WTC11 (cell line): ENCODE measurements around the gene MAST4. TPM values are rescaled to one million over a fixed set of nuclear protein-coding genes. Genes with fewer than 3 reads are reported as not detected.

ENCODE experiments used
- ATAC-seq: fragments of 200-7000 bp; cut with Tn5 transposase; 2 replicates; pipeline ENCODE4 v1.10.0; 2021; ENCODE audit warnings: mild to moderate bottlenecking, moderate library complexity
- CTCF ChIA-PET: fragments of 300-600 bp; sonication (Branson Sonifier 250); formaldehyde crosslinking; loops from one replicate; lab custom pipeline; 2021; ENCODE audit warnings: antibody characterized with exemption; lab: Charles Lee
- POLR2A ChIA-PET: fragments of 350-600 bp; sonication (Branson Sonifier 250); formaldehyde crosslinking; loops from one replicate; lab custom pipeline; 2021; ENCODE audit warnings: antibody characterized with exemption; lab: Charles Lee
- DNase-seq: peaks from one replicate; pipeline ENCODE4 v3.0.0; 2021; ENCODE audit warnings: low spot score
- H3K27ac Mint-ChIP-seq: 2 replicates; pipeline ENCODE4 v1.8.0; 2021; ENCODE audit warnings: mixed read lengths
- H3K27me3 Mint-ChIP-seq: 2 replicates; pipeline ENCODE4 v1.8.0; 2021; ENCODE audit warnings: low read depth, mild to moderate bottlenecking, moderate library complexity, mixed read lengths
- H3K36me3 Mint-ChIP-seq: 2 replicates; pipeline ENCODE4 v1.8.0; 2021; ENCODE audit warnings: mixed read lengths
- H3K4me1 Mint-ChIP-seq: 2 replicates; pipeline ENCODE4 v1.8.0; 2022; ENCODE audit warnings: mixed read lengths
- H3K4me3 Mint-ChIP-seq: 2 replicates; pipeline ENCODE4 v1.8.0; 2021; ENCODE audit warnings: mild to moderate bottlenecking, moderate library complexity, mixed read lengths
- H3K9me3 Mint-ChIP-seq: 2 replicates; pipeline ENCODE4 v1.8.0; 2021; ENCODE audit warnings: mixed read lengths
- CTCF ChIP-seq: fragments of 200-600 bp; IDR thresholded peaks from 2 replicates; pipeline ENCODE4 v1.8.0; 2022; ENCODE audit warnings: antibody characterized with exemption
- FOXK1 ChIP-seq: sonication (generic); formaldehyde crosslinking; IDR thresholded peaks from 2 replicates; pipeline ENCODE4 v1.8.0; 2022; ENCODE audit warnings: mild to moderate bottlenecking, moderate library complexity, missing genetic modification reagents
- GTF2I ChIP-seq: fragments of 250-450 bp; sonication (Bioruptor Pico); conservative IDR thresholded peaks from 2 replicates; pipeline ENCODE4 v1.4.0; 2021; ENCODE audit warnings: mild to moderate bottlenecking
- HMGXB4 ChIP-seq: sonication (generic); formaldehyde crosslinking; IDR thresholded peaks from 2 replicates; pipeline ENCODE4 v1.8.1; 2023; ENCODE audit warnings: mild to moderate bottlenecking, moderate library complexity, missing genetic modification reagents
- IRF1 ChIP-seq: sonication (generic); formaldehyde crosslinking; IDR thresholded peaks from 2 replicates; pipeline ENCODE4 v1.8.0; 2023; ENCODE audit warnings: missing genetic modification reagents
- JAZF1 ChIP-seq: fragments of 250-450 bp; sonication (Bioruptor Pico); IDR thresholded peaks from 2 replicates; pipeline ENCODE4 v1.9.0; 2021; ENCODE audit warnings: moderate library complexity, mild to moderate bottlenecking, inconsistent platforms
- MLX ChIP-seq: sonication (generic); formaldehyde crosslinking; IDR thresholded peaks from 2 replicates; pipeline ENCODE4 v1.8.1; 2023; ENCODE audit warnings: mild to moderate bottlenecking, missing genetic modification reagents, moderate library complexity
- MYBL2 ChIP-seq: sonication (generic); formaldehyde crosslinking; IDR thresholded peaks from 2 replicates; pipeline ENCODE4 v1.8.1; 2023; ENCODE audit warnings: mild to moderate bottlenecking, moderate library complexity, missing genetic modification reagents
- NFYB ChIP-seq: sonication (generic); formaldehyde crosslinking; conservative IDR thresholded peaks from 2 replicates; pipeline ENCODE4 v1.8.0; 2022; ENCODE audit warnings: low read depth, missing genetic modification reagents
- RELA ChIP-seq: sonication (generic); formaldehyde crosslinking; IDR thresholded peaks from 2 replicates; pipeline ENCODE4 v1.8.1; 2022; ENCODE audit warnings: missing genetic modification reagents, mild to moderate bottlenecking, borderline replicate concordance
- RORB ChIP-seq: fragments of 250-450 bp; sonication (Bioruptor Pico); IDR thresholded peaks from 2 replicates; pipeline ENCODE4 v1.9.0; 2021; ENCODE audit warnings: mild to moderate bottlenecking
- SMAD4 ChIP-seq: sonication (generic); formaldehyde crosslinking; IDR thresholded peaks from 2 replicates; pipeline ENCODE4 v1.8.0; 2022; ENCODE audit warnings: mild to moderate bottlenecking, missing genetic modification reagents
- SP1 ChIP-seq: sonication (generic); formaldehyde crosslinking; conservative IDR thresholded peaks from 2 replicates; pipeline ENCODE4 v1.8.1; 2022; ENCODE audit warnings: missing genetic modification reagents
- STAT6 ChIP-seq: sonication (generic); formaldehyde crosslinking; conservative IDR thresholded peaks from 2 replicates; pipeline ENCODE4 v1.8.1; 2023; ENCODE audit warnings: mild to moderate bottlenecking, low read depth, missing genetic modification reagents, moderate library complexity
- ZBTB21 ChIP-seq: sonication (generic); formaldehyde crosslinking; IDR thresholded peaks from 2 replicates; pipeline ENCODE4 v1.8.1; 2023; ENCODE audit warnings: mild to moderate bottlenecking, missing genetic modification reagents, borderline replicate concordance
- ZNF232 ChIP-seq: sonication (generic); formaldehyde crosslinking; IDR thresholded peaks from 2 replicates; pipeline ENCODE4 v1.8.0; 2022; ENCODE audit warnings: mild to moderate bottlenecking, missing genetic modification reagents
- ZNF281 ChIP-seq: sonication (generic); formaldehyde crosslinking; IDR thresholded peaks from 2 replicates; pipeline ENCODE4 v1.8.0; 2023; ENCODE audit warnings: mild to moderate bottlenecking, missing genetic modification reagents
- ZNF317 ChIP-seq: sonication (generic); formaldehyde crosslinking; IDR thresholded peaks from 2 replicates; pipeline ENCODE4 v1.8.1; 2023; ENCODE audit warnings: low read depth, mild to moderate bottlenecking, moderate library complexity, missing genetic modification reagents, borderline replicate concordance
- ZNF425 ChIP-seq: fragments of 250-450 bp; sonication (Bioruptor Pico); conservative IDR thresholded peaks from 2 replicates; pipeline ENCODE4 v1.9.0; 2021; ENCODE audit warnings: mild to moderate bottlenecking
- ZNF532 ChIP-seq: fragments of 250-450 bp; sonication (Bioruptor Pico); IDR thresholded peaks from 2 replicates; pipeline ENCODE4 v1.9.0; 2021; ENCODE audit warnings: mild to moderate bottlenecking, borderline replicate concordance
- total RNA-seq: library from RNA; stranded (reverse); gene quantifications from 3 replicates; pipeline ENCODE4 v1.2.3, GENCODE V29; 2021

MAST4 gene
- total RNA-seq, 1 experiment from 2014 or later: 8.0 TPM

- H3K27ac Mint-ChIP-seq: no peak overlapping the region
- CTCF ChIA-PET: no interaction called here
Observed at GRCh38 chr5:66647146-66647856, 51.1 kb downstream of the MAST4 start.

More at GRCh38 chr5:66647146-66647856, 51.1 kb downstream of the MAST4 start:
- Mint-ChIP-seq H3K36me3 (peaks cover 8% of the 10 kb centered on the region), H3K9me3 (peaks cover 21% of the 10 kb centered on the region), H3K27me3 (no peaks in the 10 kb centered on the region), H3K4me3 (no peak overlapping the region), H3K4me1 (peaks cover 6% of the 10 kb centered on the region)
- TF ChIP-seq FOXK1 (CRISPR knock-in tag) (no peak), ZNF317 (CRISPR knock-in tag) (no peak), STAT6 (no peak), JAZF1 (CRISPR knock-in tag) (no peak), SP1 (CRISPR knock-in tag) (no peak), ZNF232 (CRISPR knock-in tag) (no peak), SMAD4 (CRISPR knock-in tag) (no peak), ZBTB21 (CRISPR knock-in tag) (no peak), ZNF281 (no peak), RELA (CRISPR knock-in tag) (no peak), HMGXB4 (CRISPR knock-in tag) (no peak), ZNF425 (CRISPR knock-in tag) (no peak), CTCF (no peak), RORB (CRISPR knock-in tag) (no peak), NFYB (CRISPR knock-in tag) (no peak), MLX (CRISPR knock-in tag) (no peak), ZNF532 (no peak), IRF1 (CRISPR knock-in tag) (no peak), GTF2I (no peak), MYBL2 (no peak)
- POLR2A ChIA-PET: no interaction called here
- no peak for DNase-seq
- no peak for ATAC-seq
